ENCODE measurements around the gene DMPK. TPM values are rescaled to one million over a fixed set of nuclear protein-coding genes. Genes with fewer than 3 reads are reported as not detected.

DMPK gene
- polyA plus RNA-seq, 1 of the 3 experiments (the other 2 are of a cell fraction) = 92.2 TPM

GRCh38 chr19:45805719-45806118 lies 23.4 kb upstream of the DMPK start:
- POLR2A ChIA-PET = interaction anchor here (2.1 kb wide), 1 partner anchor 11 kb away, joined by 6 read pairs; no protein-coding TSS in a partner anchor
- CTCF ChIA-PET = interaction anchor here (0.8 to 3.3 kb wide), 2 partner anchors 11 to 44 kb away, joined by 3 to 26 read pairs; no protein-coding TSS in a partner anchor
- H2AFZ ChIP-seq (ENCODE audit: low read depth) = no peak overlapping the region
- no peaks in the 10 kb centered on the region for H3K79me2 ChIP-seq (ENCODE audit: insufficient read depth)
- H3K36me3 ChIP-seq (replicated peaks in 1 of 2; ENCODE audit: control insufficient read depth in 1 of 2, insufficient read depth in 2 of 2, low read length in 1 of 2) = no peaks in the 10 kb centered on the region
- H3K27ac ChIP-seq (ENCODE audit: low read depth in 2 of 2, low read length in 1 of 2) = no peak overlapping the region
- TF ChIP-seq IRF3 (IDR thresholded peaks at IDR 0.05; ENCODE audit: low read depth, low read length) (no peak), YY1 (IDR thresholded peaks at IDR 0.05; ENCODE audit: low read depth) (no peak)
- DNase-seq = no peak
- no peaks in the 10 kb centered on the region for H3K27me3 ChIP-seq (ENCODE audit: insufficient read depth)
- H3K4me3 ChIP-seq (ENCODE audit: low read depth in 2 of 2, low read length in 1 of 2) = no peak overlapping the region
- no peaks in the 10 kb centered on the region for H3K9me2 ChIP-seq
- peaks cover 0 to 10% of the 10 kb centered on the region in 2 experiments; a peak in 3 of 4 replicates for H3K4me1 ChIP-seq (ENCODE audit: control insufficient read depth in 1 of 2, insufficient read depth in 2 of 2, low read depth in 1 of 2, low read length in 1 of 2)
- H3F3A ChIP-seq (replicated peaks; ENCODE audit: insufficient read depth) = no peaks in the 10 kb centered on the region
- H3K9me3 ChIP-seq = no peaks in the 10 kb centered on the region
- no peak overlapping the region for H3K4me2 ChIP-seq
- no peaks in the 10 kb centered on the region for H4K20me1 ChIP-seq (ENCODE audit: insufficient read depth)
- no peak overlapping the region for H3K9ac ChIP-seq

- Histone ChIP-seq H3K79me2 (ENCODE audit: insufficient read depth) (no peaks in the 10 kb centered on the region), H3F3A (replicated peaks; ENCODE audit: insufficient read depth) (no peaks in the 10 kb centered on the region), H3K9ac (no peak overlapping the region), H3K9me3 (no peaks in the 10 kb centered on the region), H3K27me3 (ENCODE audit: insufficient read depth) (no peaks in the 10 kb centered on the region), H3K27ac (ENCODE audit: low read depth in 2 of 2, low read length in 1 of 2) (no peak overlapping the region), H3K4me1 (ENCODE audit: control insufficient read depth in 1 of 2, insufficient read depth in 2 of 2, low read depth in 1 of 2, low read length in 1 of 2) (peaks cover 0 to 9% of the 10 kb centered on the region in 2 experiments; a peak in 2 of 4 replicates), H3K36me3 (replicated peaks in 1 of 2; ENCODE audit: control insufficient read depth in 1 of 2, insufficient read depth in 2 of 2, low read length in 1 of 2) (no peaks in the 10 kb centered on the region), H2AFZ (ENCODE audit: low read depth) (no peak overlapping the region), H3K9me2 (no peaks in the 10 kb centered on the region), H4K20me1 (ENCODE audit: insufficient read depth) (no peaks in the 10 kb centered on the region), H3K4me3 (ENCODE audit: low read depth in 2 of 2, low read length in 1 of 2) (no peak overlapping the region), H3K4me2 (no peak overlapping the region)
- CTCF ChIA-PET = interaction anchor here (0.8 to 7.3 kb wide), 5 partner anchors 12 to 78 kb away, joined by 3 to 100 read pairs (median 3); partner anchors contain the start of genes FBXO46 and SIX5
- DNase-seq = no peak
- POLR2A ChIA-PET = interaction anchor here (2.1 kb wide), 1 partner anchor 12 kb away, joined by 6 read pairs; no protein-coding TSS in a partner anchor
- 79% methylated on average over 7 of the region's 8 CpGs for WGBS (ENCODE audit: low lambda C conversion rate)
- no peak for TF ChIP-seq JUND (IDR thresholded peaks at IDR 0.05)
- TF ChIP-seq CTCF (IDR thresholded peaks at IDR 0.05) = no peak
- TF ChIP-seq NFIC (IDR thresholded peaks at IDR 0.05; ENCODE audit: borderline replicate concordance) = no peak
- no peak for TF ChIP-seq ELF1 (IDR thresholded peaks at IDR 0.05)
- no peak for TF ChIP-seq FOXM1 (IDR thresholded peaks at IDR 0.05; ENCODE audit: low read depth)
- TF ChIP-seq RCOR1 (IDR thresholded peaks at IDR 0.05; ENCODE audit: low read length) = no peak
- TF ChIP-seq REST (IDR thresholded peaks at IDR 0.05; ENCODE audit: low read depth, low read length) = no peak
- TF ChIP-seq USF2 (IDR thresholded peaks at IDR 0.05; ENCODE audit: borderline replicate concordance, low read depth, low read length) = no peak
- TF ChIP-seq TEAD4 (IDR thresholded peaks at IDR 0.05; ENCODE audit: borderline replicate concordance, insufficient read depth) = no peak
- TF ChIP-seq IRF3 (IDR thresholded peaks at IDR 0.05; ENCODE audit: low read depth, low read length) = no peak
- TF ChIP-seq MAX (IDR thresholded peaks at IDR 0.05; ENCODE audit: low read depth) = no peak
- no peak for TF ChIP-seq SMC3 (IDR thresholded peaks at IDR 0.05; ENCODE audit: low read depth, low read length)
- TF ChIP-seq ZBTB33 (IDR thresholded peaks at IDR 0.05; ENCODE audit: borderline replicate concordance, low read depth) = no peak
- TF ChIP-seq CHD2 (IDR thresholded peaks at IDR 0.05; ENCODE audit: low read length, partially characterized antibody) = no peak
- no peak for TF ChIP-seq FOSL2 (IDR thresholded peaks at IDR 0.05; ENCODE audit: borderline replicate concordance, low read depth)
Observed at GRCh38 chr19:45804959-45805230, 22.6 kb upstream of the DMPK start.
